GM12892 (cell line): ENCODE data around the gene GCLC.
A peak's percentile ranks its signal among the peaks of the same experiment; 100 is the strongest.

Experiments used
- DNase-seq: peaks from one replicate; pipeline ENCODE4 v3.0.0; 2011; ENCODE audit not compliant: insufficient read length
- FAIRE-seq: peaks from 2 replicates; lab custom pipeline; 2011; peaks lifted over from hg19 to GRCh38; lab: Jason Lieb, UNC
- POLR2A ChIP-seq: IDR thresholded peaks from 2 replicates; pipeline ENCODE4 v1.6.1; 2011; ENCODE audit warnings: low read depth, low read length, control low read depth
- POLR2AphosphoS5 ChIP-seq: IDR thresholded peaks from 2 replicates; pipeline ENCODE4 v1.6.1; 2011; ENCODE audit warnings: low read depth, low read length, control low read depth
- TAF1 ChIP-seq: IDR thresholded peaks from 2 replicates; pipeline ENCODE4 v1.6.1; 2011; ENCODE audit warnings: low read depth, mild to moderate bottlenecking, control low read depth, low read length, borderline replicate concordance

Gene GCLC

GRCh38 chr6:53547811-53548496 lies 3.1 kb upstream of the GCLC start:
- TF ChIP-seq POLR2A (peak; percentile 33; the same call in 1 of the 2 replicates), TAF1 (0 out of 2 replicates have a peak, but pooled peaks have one; percentile 41), POLR2AphosphoS5 (no peak)
- FAIRE-seq (peak; percentile 87), DNase-seq (peak; percentile 82)

GRCh38 chr6:53547166-53547810 lies 2.4 kb upstream of the GCLC start:
- no peak for DNase-seq
- no peak for FAIRE-seq
- TF ChIP-seq TAF1: no peak
- no peak for TF ChIP-seq POLR2A
- TF ChIP-seq POLR2AphosphoS5: no peak

GRCh38 chr6:53546281-53546680 lies 1.4 kb upstream of the GCLC start:
- TF ChIP-seq TAF1 (no peak), POLR2AphosphoS5 (no peak), POLR2A (no peak)
- FAIRE-seq: no peak
- no peak for DNase-seq

GRCh38 chr6:53544217-53544469 lies 758 bp downstream of the GCLC start:
- no peak for DNase-seq
- FAIRE-seq: no peak
- no peak for TF ChIP-seq TAF1
- TF ChIP-seq POLR2A: no peak
- TF ChIP-seq POLR2AphosphoS5: no peak

GRCh38 chr6:53543359-53544216 lies 1.3 kb downstream of the GCLC start:
- DNase-seq (no peak), FAIRE-seq (no peak)
- no peak for TF ChIP-seq POLR2AphosphoS5
- no peak for TF ChIP-seq TAF1
- TF ChIP-seq POLR2A: no peak

- FAIRE-seq (no peak), DNase-seq (no peak)
Measured at GRCh38 chr6:53541900-53542299, 3.0 kb downstream of the GCLC start.

GRCh38 chr6:53540129-53540692 lies 4.7 kb downstream of the GCLC start:
- no peak for TF ChIP-seq TAF1
- no peak for TF ChIP-seq POLR2A
- no peak for TF ChIP-seq POLR2AphosphoS5
- DNase-seq (no peak), FAIRE-seq (no peak)

More at GRCh38 chr6:53541900-53542299, 3.0 kb downstream of the GCLC start:
- TF ChIP-seq POLR2AphosphoS5 (no peak), TAF1 (no peak), POLR2A (no peak)

- TF ChIP-seq TAF1 (no peak), POLR2AphosphoS5 (no peak)
Measured at GRCh38 chr6:53539561-53539960, 5.3 kb downstream of the GCLC start.

GRCh38 chr6:53536561-53536960 lies 8.3 kb downstream of the GCLC start:
- no peak for FAIRE-seq
- TF ChIP-seq POLR2AphosphoS5: no peak
- TF ChIP-seq POLR2A: no peak
- no peak for TF ChIP-seq TAF1
- DNase-seq: no peak

More at GRCh38 chr6:53539561-53539960, 5.3 kb downstream of the GCLC start:
- FAIRE-seq: no peak
- no peak for DNase-seq

GRCh38 chr6:53532942-53533341 lies 12.0 kb downstream of the GCLC start:
- DNase-seq: no peak
- TF ChIP-seq POLR2A (no peak), POLR2AphosphoS5 (no peak), TAF1 (no peak)
- FAIRE-seq: peak; percentile 5

- no peak for FAIRE-seq
Measured at GRCh38 chr6:53532061-53532797, 12.7 kb downstream of the GCLC start.

More at GRCh38 chr6:53532061-53532797, 12.7 kb downstream of the GCLC start:
- no peak for TF ChIP-seq POLR2A
- no peak for TF ChIP-seq POLR2AphosphoS5
- no peak for TF ChIP-seq TAF1
- no peak for DNase-seq
